Neural crest cell (in vitro differentiated cells): Measurements from ENCODE around the gene C9orf50. TPM values are rescaled to one million over a fixed set of nuclear protein-coding genes. Genes with fewer than 3 reads are reported as not detected.
"Not testable (repeated sequence)": the region's sequence is repeated elsewhere in the genome, so short reads cannot be mapped to it uniquely, and the experiment has no call there.

Experiments used
- DNase-seq: peaks from one replicate; pipeline ENCODE4 v3.0.0; 2021; ENCODE audit warnings: low read depth, mixed read lengths, low spot score
- H3K27ac Mint-ChIP-seq: one replicate; pipeline ENCODE4 v1.8.0; 2021; ENCODE audit warnings: mild to moderate bottlenecking, mixed read lengths; ENCODE audit not compliant: unreplicated experiment
- H3K27me3 Mint-ChIP-seq: 2 replicates; pipeline ENCODE4 v1.8.0; 2021; ENCODE audit warnings: low read depth, mild to moderate bottlenecking, mixed read lengths
- H3K36me3 Mint-ChIP-seq: 2 replicates; pipeline ENCODE4 v1.8.0; 2021; ENCODE audit warnings: low read depth, mild to moderate bottlenecking, mixed read lengths
- H3K4me1 Mint-ChIP-seq: 2 replicates; pipeline ENCODE4 v1.8.0; 2021; ENCODE audit warnings: mixed read lengths
- H3K4me3 Mint-ChIP-seq: one replicate; pipeline ENCODE4 v1.8.0; 2021; ENCODE audit warnings: mild to moderate bottlenecking, mixed read lengths
- H3K9me3 Mint-ChIP-seq: 2 replicates; pipeline ENCODE4 v1.8.0; 2021; ENCODE audit warnings: mixed read lengths
- CTCF ChIP-seq: fragments of 200-600 bp; sonication (generic); conservative IDR thresholded peaks from 2 replicates; pipeline ENCODE4 v1.5.0; 2021; ENCODE audit warnings: antibody characterized with exemption, mild to moderate bottlenecking
- total RNA-seq: library from RNA; stranded (reverse); gene quantifications from 2 replicates; pipeline ENCODE4 v1.2.1, GENCODE V29; 2021

Gene C9orf50
- total RNA-seq, 1 donor from 2014 or later: 0.26 TPM

GRCh38 chr9:129637673-129638439 is 17.0 kb upstream of the C9orf50 start:
- no peak for TF ChIP-seq CTCF
- peak overlapping the region; percentile 81 for H3K4me3 Mint-ChIP-seq
- peaks cover 2% of the 10 kb centered on the region for H3K36me3 Mint-ChIP-seq
- peaks cover 3% of the 10 kb centered on the region for H3K27me3 Mint-ChIP-seq
- no peak overlapping the region for H3K27ac Mint-ChIP-seq
- no peaks in the 10 kb centered on the region for H3K9me3 Mint-ChIP-seq
- no peak for DNase-seq
- peaks cover 16% of the 10 kb centered on the region for H3K4me1 Mint-ChIP-seq

- Mint-ChIP-seq H3K9me3 (no peaks in the 10 kb centered on the region), H3K36me3 (peaks cover 2% of the 10 kb centered on the region), H3K27me3 (peaks cover 3% of the 10 kb centered on the region), H3K27ac (no peak overlapping the region), H3K4me3 (peak overlapping the region; percentile 27), H3K4me1 (peaks cover 11% of the 10 kb centered on the region)
- no peak for TF ChIP-seq CTCF
- no peak for DNase-seq
Measured at GRCh38 chr9:129637102-129637501, 16.2 kb upstream of the C9orf50 start.

- H3K36me3 Mint-ChIP-seq, H3K9me3 Mint-ChIP-seq, H3K27ac Mint-ChIP-seq, H3K4me3 Mint-ChIP-seq, H3K27me3 Mint-ChIP-seq, DNase-seq: not testable (repeated sequence)
- H3K4me1 Mint-ChIP-seq: peaks cover 11% of the 10 kb centered on the region
Measured at GRCh38 chr9:129636343-129636742, 15.4 kb upstream of the C9orf50 start.

- H3K4me1 Mint-ChIP-seq: peaks cover 11% of the 10 kb centered on the region
- no peak overlapping the region for H3K4me3 Mint-ChIP-seq
- H3K36me3 Mint-ChIP-seq: peaks cover 2% of the 10 kb centered on the region
- H3K27ac Mint-ChIP-seq: no peak overlapping the region
- DNase-seq: no peak
- peaks cover 3% of the 10 kb centered on the region for H3K27me3 Mint-ChIP-seq
- no peak for TF ChIP-seq CTCF
- no peaks in the 10 kb centered on the region for H3K9me3 Mint-ChIP-seq
Measured at GRCh38 chr9:129635099-129636065, 14.5 kb upstream of the C9orf50 start.

GRCh38 chr9:129633848-129634247 is 12.9 kb upstream of the C9orf50 start:
- H3K9me3 Mint-ChIP-seq: no peaks in the 10 kb centered on the region
- peaks cover 3% of the 10 kb centered on the region for H3K27me3 Mint-ChIP-seq
- no peak for TF ChIP-seq CTCF
- H3K27ac Mint-ChIP-seq: no peak overlapping the region
- peaks cover 17% of the 10 kb centered on the region for H3K4me1 Mint-ChIP-seq
- peak overlapping the region; percentile 19 for H3K4me3 Mint-ChIP-seq
- DNase-seq: no peak
- peaks cover 2% of the 10 kb centered on the region for H3K36me3 Mint-ChIP-seq
